GOT3 (cell line): ENCODE measurements around the gene DIS3L.
"Not testable (repeated sequence)": the region's sequence is repeated elsewhere in the genome, so short reads cannot be mapped to it uniquely, and the experiment has no call there.

ENCODE experiments used
- DNase-seq: peaks from one replicate; lab custom pipeline; 2025; ENCODE audit warnings: mixed read lengths; lab: John Stamatoyannopoulos, UW

DIS3L gene

DNA sequence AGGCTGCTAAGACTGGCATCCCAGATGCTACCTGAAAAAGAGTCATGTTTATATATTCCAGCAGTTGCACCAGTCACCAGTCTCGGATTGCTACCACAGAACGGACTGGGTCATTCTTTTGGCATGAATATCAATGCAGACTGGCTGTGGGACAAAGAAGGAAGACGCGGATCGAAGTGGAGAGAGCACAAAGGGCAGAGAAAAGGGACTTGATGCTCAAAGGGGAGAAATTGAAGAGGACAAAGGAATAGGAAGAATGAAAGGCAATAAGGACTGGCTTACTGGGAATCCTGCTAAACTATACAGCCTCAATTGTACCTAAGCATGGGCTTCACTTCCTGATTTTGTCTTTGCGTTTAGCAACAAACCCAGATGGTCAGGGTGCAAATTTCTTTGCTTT is 15.3 kb upstream of the DIS3L start:
- DNase-seq, result no peak

DNA sequence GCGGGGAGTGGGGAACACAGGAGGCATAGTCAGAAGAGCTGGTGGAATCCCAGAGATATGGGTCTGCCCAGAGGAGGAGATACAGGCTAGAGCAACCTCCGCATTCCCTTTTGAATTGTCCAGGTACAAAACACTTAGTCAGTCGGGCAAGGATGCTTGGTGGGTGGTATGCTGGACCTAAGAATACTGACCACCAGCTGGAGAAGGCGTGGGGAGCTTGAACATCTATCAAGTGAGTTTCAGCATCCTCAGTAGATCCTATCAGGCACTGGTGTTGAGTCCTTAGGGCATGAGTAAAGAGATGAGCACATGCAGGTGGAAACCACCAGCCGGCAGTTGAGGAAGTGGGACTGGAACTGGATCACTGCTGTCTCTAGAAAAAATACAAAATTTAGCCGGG is 14.7 kb upstream of the DIS3L start:
- no peak for DNase-seq

DNA sequence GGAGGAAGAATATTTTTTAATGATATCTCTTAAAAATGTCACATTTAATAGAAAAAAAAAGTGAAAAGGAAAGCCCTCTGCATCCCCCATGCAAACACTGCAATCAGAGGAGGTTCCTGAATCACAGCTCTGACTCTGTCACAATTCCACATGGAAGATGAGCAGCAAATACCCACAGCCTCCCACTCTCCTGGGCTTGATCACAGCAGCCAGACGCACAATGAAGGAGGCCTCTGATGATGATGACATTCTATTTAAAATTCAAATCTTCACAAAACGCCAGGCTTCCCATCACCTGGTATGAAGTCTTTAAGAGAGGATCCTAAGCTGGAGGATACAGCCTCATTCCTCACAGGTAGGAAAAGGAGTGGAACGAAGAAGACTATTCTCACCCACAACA is 9.1 kb upstream of the DIS3L start:
- DNase-seq, result no peak

DNA sequence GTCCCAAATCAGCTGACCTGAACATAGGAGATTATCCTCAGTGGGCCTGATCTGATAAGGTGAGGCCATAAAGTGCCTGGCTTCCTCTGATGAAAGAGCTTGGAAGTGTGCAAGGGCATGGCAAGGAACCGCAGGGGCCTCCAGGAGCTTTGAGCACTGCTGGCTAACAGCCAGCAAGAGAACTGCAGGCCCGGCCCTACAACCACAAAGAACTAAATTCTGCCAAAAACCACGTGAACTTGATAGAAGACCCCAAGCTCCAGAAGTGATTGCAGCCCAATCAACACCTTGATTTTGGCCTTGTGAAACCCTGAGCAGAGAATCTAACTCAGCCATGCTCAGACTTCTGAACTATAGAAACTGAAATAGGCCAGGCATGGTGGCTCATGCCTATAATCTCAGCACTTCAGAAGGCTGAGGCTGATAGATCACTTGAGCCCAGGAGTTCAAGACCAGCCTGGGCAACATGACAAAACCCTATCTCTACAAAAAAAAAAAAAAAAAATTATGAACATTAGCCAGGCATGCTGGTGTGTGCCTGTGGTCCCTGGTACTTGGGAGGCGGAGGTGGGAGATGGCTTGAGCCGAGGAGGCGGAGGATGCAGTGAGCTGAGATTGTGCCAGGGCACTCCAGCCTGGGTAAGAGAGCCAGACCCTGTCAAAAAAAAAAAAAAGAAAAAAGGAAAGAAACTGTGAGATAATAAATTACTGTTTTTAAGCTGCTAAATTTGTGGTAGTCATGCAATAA is 7.7 kb upstream of the DIS3L start:
- no peak for DNase-seq

DNA sequence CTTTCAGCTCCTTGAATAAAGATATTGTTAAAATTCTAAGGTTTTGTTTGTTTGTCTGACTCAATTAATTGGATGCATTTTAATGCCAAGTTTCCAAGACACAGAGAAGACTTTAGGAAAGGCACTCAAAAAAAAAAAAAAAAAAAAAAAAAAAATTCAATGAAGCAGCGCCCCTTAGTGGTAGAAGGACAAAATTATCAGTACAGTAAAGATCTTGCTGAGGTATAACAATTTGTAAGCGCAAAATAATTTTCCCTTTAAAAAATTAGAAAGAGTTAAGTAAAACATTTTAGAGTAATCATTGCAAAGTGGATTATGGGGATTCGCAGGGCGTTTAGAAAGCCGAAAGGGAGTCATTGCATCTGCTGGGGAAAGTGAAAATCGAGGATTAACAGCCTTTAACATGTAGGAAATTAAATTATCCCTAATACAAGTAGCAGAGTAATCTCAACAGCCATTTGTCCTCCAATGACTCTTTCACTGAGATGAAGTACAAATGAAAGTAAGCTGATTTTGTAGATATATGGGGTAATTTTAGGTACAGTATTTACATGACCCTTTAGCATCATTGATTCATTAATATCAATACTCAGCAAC is 5.8 kb upstream of the DIS3L start:
- no peak for DNase-seq

- DNase-seq, result no peak
Measured at GRCh38 chr15:66288093-66288492, 5.3 kb upstream of the DIS3L start.

DNA sequence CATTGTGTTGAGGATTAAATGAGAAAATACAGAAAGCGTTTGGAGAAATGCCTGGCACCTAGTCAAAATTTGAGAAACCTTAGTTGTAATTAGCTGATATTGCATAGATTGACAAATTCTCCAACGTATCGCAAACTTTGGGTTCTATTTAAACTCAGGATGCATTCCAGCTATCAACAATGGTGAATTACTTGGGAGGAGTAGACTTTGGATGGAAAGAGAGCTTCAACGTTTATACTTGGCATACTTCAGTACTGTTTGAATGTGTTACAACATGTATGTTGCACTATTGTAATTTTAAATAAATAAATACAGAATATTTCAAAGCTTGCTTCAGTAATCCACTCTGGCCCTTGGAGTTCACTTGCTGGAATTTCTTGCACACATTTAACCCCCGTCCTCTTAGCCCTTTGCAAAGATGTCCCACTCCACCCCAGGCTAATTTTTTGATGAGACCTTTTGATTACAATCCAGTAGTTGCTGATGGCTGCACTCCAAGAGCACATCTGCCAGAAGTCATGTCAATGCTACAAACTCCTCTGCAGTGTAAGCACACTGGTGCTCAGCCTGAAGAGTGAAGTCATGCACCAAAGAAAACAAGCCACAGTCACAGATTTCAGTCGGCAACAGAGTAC is 4.7 kb upstream of the DIS3L start:
- no peak for DNase-seq

DNA sequence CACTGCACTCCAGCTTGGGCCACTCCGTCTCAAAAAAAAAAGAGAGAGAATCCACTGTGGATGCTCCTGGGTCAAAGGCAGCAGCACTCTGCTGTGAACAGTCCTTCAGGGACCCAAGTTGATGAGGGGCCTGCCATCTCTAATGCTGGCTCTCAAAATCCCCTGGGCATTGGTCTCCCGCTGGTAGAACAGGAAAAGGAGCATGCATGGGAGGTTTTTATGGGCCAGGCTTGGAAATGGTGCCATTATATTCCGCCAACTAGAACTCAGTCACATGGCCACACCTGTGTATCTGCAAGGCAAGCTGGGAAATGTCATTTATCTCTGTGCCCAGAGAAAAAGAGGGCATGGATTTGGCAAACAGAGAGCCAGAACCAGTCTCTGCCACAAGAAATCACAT is 3.4 kb upstream of the DIS3L start:
- DNase-seq, result no peak

GRCh38 chr15:66290518-66290917 is 2.9 kb upstream of the DIS3L start:
- DNase-seq, result no peak

- no peak for DNase-seq
Measured at GRCh38 chr15:66291816-66292570, 1.4 kb upstream of the DIS3L start.

DNA sequence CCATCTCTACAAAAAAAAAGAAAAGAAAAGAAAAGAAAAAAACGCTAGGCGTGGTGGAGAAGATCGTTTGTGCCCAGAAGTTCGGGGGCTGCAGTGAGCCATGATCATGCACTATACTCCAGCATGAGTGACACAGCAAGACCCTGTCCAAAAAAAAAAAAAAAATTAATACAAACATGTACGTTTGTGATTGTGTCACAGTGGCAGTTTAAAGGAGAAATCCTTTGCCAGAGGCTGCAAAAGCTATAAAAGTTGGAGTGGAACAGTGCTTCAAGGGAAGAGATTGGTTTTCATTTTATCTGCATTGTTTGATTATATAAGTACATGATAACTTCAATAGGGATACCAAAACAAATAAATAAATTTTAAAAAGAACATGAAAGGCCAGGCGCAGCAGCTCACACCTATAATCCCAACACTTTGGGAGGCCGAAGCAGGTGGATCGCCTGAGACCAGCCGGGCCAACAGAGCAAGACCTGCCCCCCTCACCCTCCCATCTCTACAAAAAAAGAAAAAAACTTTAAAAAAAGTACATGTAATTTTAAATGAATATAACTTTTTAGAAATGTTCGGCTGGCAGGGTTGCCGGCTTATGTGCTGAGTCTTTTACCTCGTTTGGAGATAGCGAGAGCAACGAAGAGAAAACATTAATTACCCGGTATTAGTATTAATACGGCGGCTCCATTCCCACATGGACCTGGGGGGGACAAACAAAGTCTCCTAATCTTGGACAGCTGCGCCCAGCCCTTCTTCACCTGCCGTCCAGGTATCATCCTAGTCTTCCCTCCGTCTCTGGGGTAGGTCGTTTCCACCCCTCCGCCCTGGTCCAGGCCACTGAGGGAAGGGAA is 573 bp upstream of the DIS3L start:
- DNase-seq, result no peak

GRCh38 chr15:66294157-66294931 is 976 bp downstream of the DIS3L start:
- no peak for DNase-seq

DNA sequence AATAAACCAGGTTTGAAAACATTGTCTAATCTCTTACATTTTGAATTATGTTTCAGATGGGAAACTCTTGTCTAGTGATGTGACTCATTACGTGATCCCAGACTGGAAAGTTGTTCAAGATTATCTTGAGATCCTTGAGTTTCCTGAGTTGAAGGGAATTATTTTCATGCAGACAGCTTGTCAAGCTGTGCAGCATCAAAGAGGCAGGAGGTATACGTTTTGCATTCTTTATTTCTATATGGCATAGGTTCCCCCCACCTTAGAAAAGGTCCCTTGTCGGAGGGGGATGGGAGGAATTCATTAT is 1.5 kb downstream of the DIS3L start:
- no peak for DNase-seq

DNA sequence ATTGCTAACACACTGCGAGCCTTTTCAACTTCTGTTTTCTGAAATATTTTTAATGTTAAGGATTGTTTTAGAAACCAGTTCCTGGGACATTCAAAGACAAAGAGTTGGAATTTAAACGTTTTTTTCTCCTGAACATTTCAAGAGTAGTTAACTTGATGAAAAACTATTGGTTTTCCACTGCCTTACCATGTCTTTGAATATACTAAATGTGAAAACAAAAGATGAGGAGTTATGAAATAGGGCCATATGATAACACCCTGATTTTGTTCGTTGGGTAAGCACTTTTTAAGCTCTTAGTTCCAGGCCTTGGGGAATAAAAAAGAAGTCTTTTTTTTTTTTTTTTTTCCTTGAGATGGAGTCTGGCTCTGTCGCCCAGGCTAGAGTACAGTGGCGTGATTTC is 2.8 kb downstream of the DIS3L start:
- no peak for DNase-seq

GRCh38 chr15:66298803-66299251 is 5.5 kb downstream of the DIS3L start:
- DNase-seq, result no peak

- no peak for DNase-seq
Measured at GRCh38 chr15:66302489-66303278, 9.3 kb downstream of the DIS3L start.

GRCh38 chr15:66304425-66304824 is 11.1 kb downstream of the DIS3L start:
- not testable (repeated sequence) for DNase-seq

DNA sequence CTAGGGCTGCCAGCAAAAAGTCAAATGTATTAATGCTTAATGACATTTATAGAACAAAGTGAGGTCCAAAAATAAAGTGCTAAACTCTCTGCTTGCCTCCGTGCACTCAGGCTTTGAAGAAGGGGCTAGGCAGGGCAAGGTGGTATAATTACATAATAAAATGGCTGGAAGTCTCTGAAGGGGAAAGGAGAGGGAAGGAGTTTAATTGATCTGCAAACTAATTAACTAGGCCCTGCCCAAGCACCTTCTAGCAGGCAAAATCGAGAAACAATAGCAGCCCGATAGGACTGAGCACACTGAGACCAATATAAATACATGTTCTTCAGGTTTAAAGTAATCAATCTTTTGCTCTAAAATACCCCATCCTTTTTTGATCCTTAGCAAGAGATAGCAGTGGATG is 13.0 kb downstream of the DIS3L start:
- DNase-seq, result no peak

DNA sequence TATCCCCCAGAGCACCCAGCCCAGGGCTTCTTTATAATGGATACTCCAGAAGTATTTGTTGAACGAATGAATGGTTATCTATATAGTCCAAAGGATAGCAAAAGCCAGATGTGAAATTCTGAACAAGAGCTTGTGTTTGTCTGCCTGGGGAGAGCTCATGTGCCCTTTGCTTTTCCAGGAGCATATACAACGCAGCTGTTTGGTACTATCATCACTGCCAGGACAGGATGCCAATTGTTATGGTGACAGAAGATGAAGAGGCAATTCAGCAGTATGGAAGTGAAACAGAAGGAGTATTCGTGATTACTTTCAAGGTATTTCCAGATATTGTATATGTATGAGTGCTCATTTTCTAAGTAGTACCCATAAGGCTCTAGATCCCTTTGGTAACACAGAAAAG is 15.2 kb downstream of the DIS3L start:
- no peak for DNase-seq

- DNase-seq, result no peak
Measured at GRCh38 chr15:66309828-66310227, 16.5 kb downstream of the DIS3L start.
